BJ (cell line): Measurements from ENCODE around the gene HIVEP3. TPM values are rescaled to one million over a fixed set of nuclear protein-coding genes. Genes with fewer than 3 reads are reported as not detected.

Experiments
- CTCF ChIA-PET: fragments of 350-600 bp; formaldehyde crosslinking; extraction: SDS; loops from one replicate; lab custom pipeline; 2021; ENCODE audit warnings: antibody characterized with exemption, inconsistent platforms; lab: Yijun Ruan, JAX
- POLR2A ChIA-PET: fragments of 300-600 bp; sonication (Branson Sonifier 250); formaldehyde crosslinking; extraction: SDS; loops from one replicate; lab custom pipeline; 2021; ENCODE audit warnings: antibody characterized with exemption; lab: Charles Lee
- DNase-seq: peaks from one replicate; pipeline ENCODE4 v3.0.0-alpha.2; 2011; ENCODE audit warnings: low read depth
- H3K27me3 ChIP-seq: 2 replicates; pipeline ENCODE4 v1.6.0; 2011; ENCODE audit warnings: low read length; ENCODE audit not compliant: control insufficient read depth, insufficient read depth
- H3K36me3 ChIP-seq: 2 replicates; pipeline ENCODE4 v1.5.1; 2011; ENCODE audit warnings: low read length; ENCODE audit not compliant: control insufficient read depth, insufficient read depth
- H3K4me3 ChIP-seq: 2 replicates; pipeline ENCODE4 v1.5.1; 2011; ENCODE audit warnings: low read depth, mild to moderate bottlenecking, control low read depth, low read length
- polyA plus RNA-seq: library from polyadenylated mRNA; depleted of rRNA; stranded (reverse); fragments of >200 nt; gene quantifications from 2 replicates; pipeline ENCODE4 v1.2.3, GENCODE V29; 2011
- TF ChIP-seq, protein P1 (sequence below): IDR thresholded peaks from 2 replicates; pipeline ENCODE4 v1.5.1; 2011; ENCODE audit warnings: low read depth, mild to moderate bottlenecking, control low read depth, inconsistent platforms, low read length, moderate library complexity; ENCODE audit not compliant: insufficient read depth

HIVEP3 gene
- polyA plus RNA-seq, 1 experiment, result 4.0 TPM

DNA sequence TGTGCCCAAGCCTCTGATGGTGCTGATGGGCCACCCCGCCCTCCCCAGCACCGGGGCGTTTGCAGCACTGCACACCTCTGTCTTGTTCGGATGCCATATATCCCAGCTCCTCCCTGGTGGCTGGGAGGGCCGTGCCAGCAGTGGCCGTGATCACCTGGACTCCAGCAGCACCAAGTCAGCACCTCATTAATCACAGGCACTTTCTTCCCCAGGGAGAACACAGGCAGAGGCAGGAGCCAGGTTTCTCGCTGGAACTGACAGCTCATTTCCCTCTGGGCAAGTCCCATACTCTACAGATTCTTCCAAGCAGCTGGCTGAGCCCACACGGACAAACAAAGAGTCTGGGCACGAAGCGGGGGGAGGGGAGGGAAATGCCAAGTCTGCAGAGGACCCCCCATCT is 292.6 kb downstream of the HIVEP3 start:
- Histone ChIP-seq H3K36me3 (no peaks in the 10 kb centered on the region), H3K4me3 (no peak overlapping the region), H3K27me3 (no peaks in the 10 kb centered on the region)
- no peak for DNase-seq
- TF ChIP-seq, protein P1, sequence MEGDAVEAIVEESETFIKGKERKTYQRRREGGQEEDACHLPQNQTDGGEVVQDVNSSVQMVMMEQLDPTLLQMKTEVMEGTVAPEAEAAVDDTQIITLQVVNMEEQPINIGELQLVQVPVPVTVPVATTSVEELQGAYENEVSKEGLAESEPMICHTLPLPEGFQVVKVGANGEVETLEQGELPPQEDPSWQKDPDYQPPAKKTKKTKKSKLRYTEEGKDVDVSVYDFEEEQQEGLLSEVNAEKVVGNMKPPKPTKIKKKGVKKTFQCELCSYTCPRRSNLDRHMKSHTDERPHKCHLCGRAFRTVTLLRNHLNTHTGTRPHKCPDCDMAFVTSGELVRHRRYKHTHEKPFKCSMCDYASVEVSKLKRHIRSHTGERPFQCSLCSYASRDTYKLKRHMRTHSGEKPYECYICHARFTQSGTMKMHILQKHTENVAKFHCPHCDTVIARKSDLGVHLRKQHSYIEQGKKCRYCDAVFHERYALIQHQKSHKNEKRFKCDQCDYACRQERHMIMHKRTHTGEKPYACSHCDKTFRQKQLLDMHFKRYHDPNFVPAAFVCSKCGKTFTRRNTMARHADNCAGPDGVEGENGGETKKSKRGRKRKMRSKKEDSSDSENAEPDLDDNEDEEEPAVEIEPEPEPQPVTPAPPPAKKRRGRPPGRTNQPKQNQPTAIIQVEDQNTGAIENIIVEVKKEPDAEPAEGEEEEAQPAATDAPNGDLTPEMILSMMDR, result no peak
- ChIA-PET POLR2A (no interaction called here), CTCF (interaction anchor here (0.9 kb wide), 1 partner anchor 52 kb away, joined by 3 read pairs; no protein-coding TSS in a partner anchor)

- H3K4me3 ChIP-seq, result no peak overlapping the region
- ChIA-PET POLR2A (no interaction called here), CTCF (no interaction called here)
- no peaks in the 10 kb centered on the region for H3K36me3 ChIP-seq
- no peaks in the 10 kb centered on the region for H3K27me3 ChIP-seq
- no peak for DNase-seq
- TF ChIP-seq, protein P1, result no peak
Observed at GRCh38 chr1:41623736-41624135, 295.0 kb downstream of the HIVEP3 start.

GRCh38 chr1:41622859-41623732 is 295.6 kb downstream of the HIVEP3 start:
- DNase-seq, result no peak
- POLR2A ChIA-PET, result interaction anchor here (0.5 kb wide), 1 partner anchor 39 kb away, joined by 4 read pairs; no protein-coding TSS in a partner anchor

GRCh38 chr1:41622402-41622801 is 296.3 kb downstream of the HIVEP3 start:
- Histone ChIP-seq H3K36me3 (no peaks in the 10 kb centered on the region), H3K27me3 (no peaks in the 10 kb centered on the region), H3K4me3 (no peak overlapping the region)
- CTCF ChIA-PET, result interaction anchor here (0.6 to 1.5 kb wide), 4 partner anchors 10 to 1047 kb away, joined by 3 to 4 read pairs (median 3); no protein-coding TSS in a partner anchor
- POLR2A ChIA-PET, result interaction anchor here (0.5 kb wide), 1 partner anchor 40 kb away, joined by 4 read pairs; no protein-coding TSS in a partner anchor
- TF ChIP-seq, protein P1, result no peak
- DNase-seq, result no peak

More at GRCh38 chr1:41622859-41623732, 295.6 kb downstream of the HIVEP3 start:
- H3K27me3 ChIP-seq, result no peaks in the 10 kb centered on the region
- no peak overlapping the region for H3K4me3 ChIP-seq
- CTCF ChIA-PET, result interaction anchor here (0.7 to 1.5 kb wide), 3 partner anchors 11 to 551 kb away, joined by 3 to 4 read pairs (median 3); no protein-coding TSS in a partner anchor
- TF ChIP-seq, protein P1, result no peak
- no peaks in the 10 kb centered on the region for H3K36me3 ChIP-seq

GRCh38 chr1:41621791-41622190 is 296.9 kb downstream of the HIVEP3 start:
- ChIA-PET POLR2A (no interaction called here), CTCF (interaction anchor here (0.6 to 1.5 kb wide), 4 partner anchors 9 to 1047 kb away, joined by 3 to 4 read pairs (median 3); no protein-coding TSS in a partner anchor)
- TF ChIP-seq, protein P1, result no peak
- Histone ChIP-seq H3K27me3 (no peaks in the 10 kb centered on the region), H3K4me3 (no peak overlapping the region), H3K36me3 (no peaks in the 10 kb centered on the region)
- DNase-seq, result no peak
